ENCODE measurements around the gene KIF15.

DNA sequence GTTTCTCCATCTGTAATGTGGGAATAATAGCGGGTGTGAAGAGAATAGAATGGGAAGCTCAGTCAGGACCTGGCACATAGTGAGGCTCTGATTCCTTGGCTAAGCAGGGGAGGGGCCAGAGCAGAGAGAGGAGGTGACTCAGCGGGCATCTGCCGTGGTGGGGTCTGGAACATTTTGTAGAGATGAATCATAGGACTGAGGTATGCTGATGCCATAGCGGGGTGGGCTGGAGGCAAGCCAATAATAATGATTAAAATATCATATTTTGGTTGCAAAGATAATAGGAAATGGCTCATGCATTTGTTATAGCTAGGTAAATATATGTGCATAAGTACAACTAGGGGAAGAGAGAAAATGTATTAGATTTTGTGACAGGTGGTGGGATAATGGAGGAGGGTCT lies 124.0 kb downstream of the KIF15 start:
- TF ChIP-seq, protein P1, sequence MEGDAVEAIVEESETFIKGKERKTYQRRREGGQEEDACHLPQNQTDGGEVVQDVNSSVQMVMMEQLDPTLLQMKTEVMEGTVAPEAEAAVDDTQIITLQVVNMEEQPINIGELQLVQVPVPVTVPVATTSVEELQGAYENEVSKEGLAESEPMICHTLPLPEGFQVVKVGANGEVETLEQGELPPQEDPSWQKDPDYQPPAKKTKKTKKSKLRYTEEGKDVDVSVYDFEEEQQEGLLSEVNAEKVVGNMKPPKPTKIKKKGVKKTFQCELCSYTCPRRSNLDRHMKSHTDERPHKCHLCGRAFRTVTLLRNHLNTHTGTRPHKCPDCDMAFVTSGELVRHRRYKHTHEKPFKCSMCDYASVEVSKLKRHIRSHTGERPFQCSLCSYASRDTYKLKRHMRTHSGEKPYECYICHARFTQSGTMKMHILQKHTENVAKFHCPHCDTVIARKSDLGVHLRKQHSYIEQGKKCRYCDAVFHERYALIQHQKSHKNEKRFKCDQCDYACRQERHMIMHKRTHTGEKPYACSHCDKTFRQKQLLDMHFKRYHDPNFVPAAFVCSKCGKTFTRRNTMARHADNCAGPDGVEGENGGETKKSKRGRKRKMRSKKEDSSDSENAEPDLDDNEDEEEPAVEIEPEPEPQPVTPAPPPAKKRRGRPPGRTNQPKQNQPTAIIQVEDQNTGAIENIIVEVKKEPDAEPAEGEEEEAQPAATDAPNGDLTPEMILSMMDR (IDR thresholded peaks at IDR 0.05) = no peak
- no peak for TF ChIP-seq POLR2A (IDR thresholded peaks at IDR 0.05)

Measured in testis (tissue), 2 donors.